Measurements from ENCODE around the gene MYCT1. TPM values are rescaled to one million over a fixed set of nuclear protein-coding genes. Genes with fewer than 3 reads are reported as not detected.

The MYCT1 gene
- total RNA-seq, 1 experiment from 2014 or later = 0.17 TPM

- no peak for DNase-seq
- Histone ChIP-seq H2AFZ (ENCODE audit: low read length) (no peak overlapping the region), H4K20me1 (ENCODE audit: control insufficient read depth, insufficient read depth, insufficient read length) (no peaks in the 10 kb centered on the region), H2BK5ac (ENCODE audit: insufficient read length, low read length) (no peak overlapping the region), H4K91ac (ENCODE audit: insufficient read length, low read depth, low read length) (no peak overlapping the region), H2AK5ac (ENCODE audit: insufficient read length, low read length) (no peak overlapping the region), H3K79me2 (ENCODE audit: insufficient read depth, low read length) (no peaks in the 10 kb centered on the region), H3K27me3 (ENCODE audit: insufficient read depth, low read length) (no peaks in the 10 kb centered on the region), H3K14ac (ENCODE audit: insufficient read depth, low read length) (no peak overlapping the region), H3K9me3 (ENCODE audit: control insufficient read depth, low read depth, low read length) (no peaks in the 10 kb centered on the region), H3K4me2 (ENCODE audit: insufficient read depth, insufficient read length, low read length) (no peak overlapping the region), H3K18ac (ENCODE audit: insufficient read length, low read depth, low read length) (no peak overlapping the region), H2BK12ac (ENCODE audit: insufficient read length, low read depth, low read length) (no peak overlapping the region), H3K56ac (ENCODE audit: insufficient read length, low read depth, low read length) (no peak overlapping the region), H3K4me1 (ENCODE audit: insufficient read depth, low read length) (no peaks in the 10 kb centered on the region), H2BK120ac (ENCODE audit: low read depth, low read length, poor library complexity, severe bottlenecking) (no peak overlapping the region), H3K79me1 (ENCODE audit: insufficient read depth, low read depth, low read length, poor library complexity, severe bottlenecking) (no peaks in the 10 kb centered on the region), H2BK20ac (ENCODE audit: low read depth, low read length, poor library complexity, severe bottlenecking) (no peak overlapping the region), H3K4ac (ENCODE audit: low read depth, low read length) (no peak overlapping the region), H4K5ac (ENCODE audit: insufficient read length, low read depth, low read length) (no peak overlapping the region), H2BK15ac (ENCODE audit: low read depth, low read length) (no peak overlapping the region), H3K9ac (ENCODE audit: extremely low read depth, insufficient read length, low read length) (no peak overlapping the region), H3K23ac (ENCODE audit: insufficient read length, low read depth, low read length) (no peak overlapping the region), H4K8ac (replicated peaks; ENCODE audit: insufficient read length, low read depth, low read length) (no peak overlapping the region), H3K23me2 (ENCODE audit: insufficient read length, low read depth, low read length, poor library complexity, severe bottlenecking) (no peaks in the 10 kb centered on the region), H3T11ph (ENCODE audit: low read length) (no peak overlapping the region), H3K27ac (ENCODE audit: insufficient read length, low read depth, low read length) (no peak overlapping the region)
- Mint-ChIP-seq H3K27me3 (ENCODE audit: low read depth) (no peaks in the 10 kb centered on the region), H3K9me3 (no peaks in the 10 kb centered on the region; a peak in 1 of 5 replicates), H3K27ac (no peak overlapping the region; a peak in 1 of 7 replicates), H3K4me3 (no peak overlapping the region), H3K36me3 (ENCODE audit: insufficient read depth in 1 of 3, low read depth in 3 of 3) (no peaks in the 10 kb centered on the region), H3K4me1 (peaks cover 14 to 17% of the 10 kb centered on the region in 2 experiments)
- no peak for TF ChIP-seq CTCF (conservative IDR thresholded peaks at IDR 0.05)
- no CpG with 5 or more reads among the region's 2 CpGs for WGBS (ENCODE audit: extremely low coverage, insufficient read length, low lambda C conversion rate)
These were observed 48.5 kb downstream of the MYCT1 start for GRCh38 chr6:152746172-152746553.
